ENCODE measurements around the gene ACSS1. TPM values are rescaled to one million over a fixed set of nuclear protein-coding genes. Genes with fewer than 3 reads are reported as not detected.

The ACSS1 gene
- total RNA-seq, 4 donors from 2014 or later = 5.8 to 23.5 (median 11.1) TPM

DNA sequence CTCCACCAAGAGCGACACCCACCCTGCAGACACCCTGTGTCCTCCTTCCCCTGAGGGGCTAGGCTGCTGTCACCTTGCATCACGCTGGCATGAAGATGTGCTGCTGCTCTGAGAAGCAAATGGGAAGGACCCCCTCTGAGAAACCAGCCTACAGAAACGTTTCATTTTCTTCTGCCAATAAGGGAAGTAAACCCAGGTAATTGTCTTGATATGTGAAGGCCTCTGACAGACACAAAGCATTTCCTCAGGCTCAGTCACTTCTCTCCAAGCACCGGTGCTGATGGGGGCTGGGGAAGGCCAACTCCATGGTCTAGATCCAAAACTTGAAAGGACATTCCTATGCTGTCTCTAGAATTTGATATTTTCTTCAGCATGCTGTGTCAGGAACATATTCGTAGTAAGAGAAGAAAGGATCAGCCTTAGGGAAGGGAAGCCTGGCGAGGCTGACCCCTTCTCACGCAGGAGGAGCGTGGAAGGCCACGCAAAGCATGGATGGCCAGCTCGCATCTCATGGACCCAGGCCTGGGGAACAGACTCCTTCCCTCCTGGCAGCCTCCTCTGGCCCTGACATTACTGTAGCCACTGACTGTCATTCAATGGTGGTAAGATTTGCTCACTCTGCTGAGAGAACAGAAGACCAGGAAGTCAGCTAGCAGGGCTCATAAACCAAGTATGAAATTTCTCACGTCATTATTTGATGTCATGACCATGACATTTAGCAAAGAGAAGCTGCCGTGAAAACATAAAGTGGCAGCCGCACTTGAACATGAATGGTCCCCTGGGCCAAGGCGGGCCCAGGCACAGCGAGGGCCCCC lies 20.4 kb downstream of the ACSS1 start:
- TF ChIP-seq, protein P1, sequence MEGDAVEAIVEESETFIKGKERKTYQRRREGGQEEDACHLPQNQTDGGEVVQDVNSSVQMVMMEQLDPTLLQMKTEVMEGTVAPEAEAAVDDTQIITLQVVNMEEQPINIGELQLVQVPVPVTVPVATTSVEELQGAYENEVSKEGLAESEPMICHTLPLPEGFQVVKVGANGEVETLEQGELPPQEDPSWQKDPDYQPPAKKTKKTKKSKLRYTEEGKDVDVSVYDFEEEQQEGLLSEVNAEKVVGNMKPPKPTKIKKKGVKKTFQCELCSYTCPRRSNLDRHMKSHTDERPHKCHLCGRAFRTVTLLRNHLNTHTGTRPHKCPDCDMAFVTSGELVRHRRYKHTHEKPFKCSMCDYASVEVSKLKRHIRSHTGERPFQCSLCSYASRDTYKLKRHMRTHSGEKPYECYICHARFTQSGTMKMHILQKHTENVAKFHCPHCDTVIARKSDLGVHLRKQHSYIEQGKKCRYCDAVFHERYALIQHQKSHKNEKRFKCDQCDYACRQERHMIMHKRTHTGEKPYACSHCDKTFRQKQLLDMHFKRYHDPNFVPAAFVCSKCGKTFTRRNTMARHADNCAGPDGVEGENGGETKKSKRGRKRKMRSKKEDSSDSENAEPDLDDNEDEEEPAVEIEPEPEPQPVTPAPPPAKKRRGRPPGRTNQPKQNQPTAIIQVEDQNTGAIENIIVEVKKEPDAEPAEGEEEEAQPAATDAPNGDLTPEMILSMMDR (IDR thresholded peaks at IDR 0.05) = no peak
- no peak for TF ChIP-seq POLR2A (IDR thresholded peaks at IDR 0.05)
- H3K9me3 ChIP-seq = no peaks in the 10 kb centered on the region
- 70 to 72% methylated on average over 15 of the region's 15 CpGs for WGBS, 2 donors
- H3K36me3 ChIP-seq = no peaks in the 10 kb centered on the region
- peaks cover 59 to 90% (median 81%) of the 10 kb centered on the region in 3 donors for H3K4me1 ChIP-seq
- H3K27ac ChIP-seq = peak overlapping the region; percentile 2 to 86 (median 82)
- no peak for DNase-seq
- H3K4me3 ChIP-seq = no peak overlapping the region
- intact Hi-C loops (cut with DNase I) = no loop called here
- no peaks in the 10 kb centered on the region for H3K27me3 ChIP-seq

DNA sequence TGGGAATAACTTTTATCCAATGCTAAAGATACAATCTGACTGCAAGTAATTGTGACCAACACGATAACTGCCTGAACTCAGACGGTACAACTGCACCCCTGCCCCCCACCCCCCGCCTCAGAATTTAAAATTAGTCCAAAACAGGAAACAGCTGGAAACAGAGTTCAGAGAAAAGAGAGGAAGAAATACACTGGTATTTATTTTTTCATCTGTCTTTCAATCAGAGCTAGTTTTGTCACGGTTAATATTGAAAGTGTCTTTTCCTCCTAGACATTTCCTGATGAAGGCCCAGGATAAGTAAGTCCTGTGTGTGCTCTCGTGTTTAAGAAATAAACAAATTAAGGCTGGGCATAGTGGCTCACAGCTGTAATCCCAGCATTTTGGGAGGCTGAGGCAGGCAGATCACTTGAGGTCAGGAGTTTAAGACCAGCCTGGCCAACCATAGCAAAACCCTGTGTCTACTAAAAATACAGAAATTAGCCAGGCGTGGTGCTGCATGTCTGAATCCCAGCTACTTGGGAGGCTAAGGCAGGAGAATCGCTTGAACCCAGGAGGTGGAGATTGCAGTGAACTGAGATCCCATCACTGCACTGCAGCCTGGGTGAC lies 21.5 kb downstream of the ACSS1 start:
- H3K27ac ChIP-seq = peak overlapping the region in 3 of 4 donors; percentile 50 to 85 (median 71)
- H3K27me3 ChIP-seq = no peaks in the 10 kb centered on the region
- H3K4me3 ChIP-seq = peak overlapping the region in 1 of 4 donors; percentile 22
- no peaks in the 10 kb centered on the region for H3K36me3 ChIP-seq
- no peak for TF ChIP-seq POLR2A (IDR thresholded peaks at IDR 0.05)
- TF ChIP-seq, protein P1 (IDR thresholded peaks at IDR 0.05) = no peak
- no peak for DNase-seq
- no peaks in the 10 kb centered on the region for H3K9me3 ChIP-seq
- intact Hi-C loops (cut with DNase I) = no loop called here
- H3K4me1 ChIP-seq = peaks cover 55 to 90% (median 78%) of the 10 kb centered on the region in 3 donors
- WGBS, 2 donors = 39 to 66% methylated on average over 7 of the region's 7 CpGs

DNA sequence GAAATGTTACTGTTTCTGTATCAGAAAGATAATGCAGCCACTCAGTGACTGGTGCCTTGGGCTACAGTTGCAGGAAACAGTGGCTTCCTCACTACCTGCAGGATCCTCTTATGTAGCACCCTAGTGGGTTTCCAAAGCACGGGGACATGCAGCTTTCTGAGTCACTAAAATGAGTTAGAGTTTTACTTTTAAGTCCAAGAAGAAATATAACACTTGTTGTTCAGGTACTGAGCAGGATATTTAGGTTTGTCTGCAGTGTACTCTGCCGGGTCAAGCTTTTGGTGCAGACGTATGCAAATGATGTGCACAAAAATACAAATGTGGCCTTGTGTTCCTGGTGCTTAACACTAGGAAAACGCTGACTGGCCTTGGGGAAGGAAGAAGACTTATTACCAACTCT lies 22.0 kb downstream of the ACSS1 start:
- Histone ChIP-seq H3K4me3 (peak overlapping the region in 1 of 4 donors; percentile 22), H3K27me3 (no peaks in the 10 kb centered on the region), H3K27ac (peak overlapping the region in 3 of 4 donors; percentile 50 to 85 (median 71)), H3K36me3 (no peaks in the 10 kb centered on the region), H3K4me1 (peaks cover 51 to 89% (median 74%) of the 10 kb centered on the region in 3 donors), H3K9me3 (no peaks in the 10 kb centered on the region)
- 32 to 37% methylated on average over 4 of the region's 4 CpGs for WGBS, 2 donors
- no peak for TF ChIP-seq POLR2A (IDR thresholded peaks at IDR 0.05)
- TF ChIP-seq, protein P1 (IDR thresholded peaks at IDR 0.05) = no peak
- intact Hi-C loops (cut with DNase I) = no loop called here
- DNase-seq = no peak

DNA sequence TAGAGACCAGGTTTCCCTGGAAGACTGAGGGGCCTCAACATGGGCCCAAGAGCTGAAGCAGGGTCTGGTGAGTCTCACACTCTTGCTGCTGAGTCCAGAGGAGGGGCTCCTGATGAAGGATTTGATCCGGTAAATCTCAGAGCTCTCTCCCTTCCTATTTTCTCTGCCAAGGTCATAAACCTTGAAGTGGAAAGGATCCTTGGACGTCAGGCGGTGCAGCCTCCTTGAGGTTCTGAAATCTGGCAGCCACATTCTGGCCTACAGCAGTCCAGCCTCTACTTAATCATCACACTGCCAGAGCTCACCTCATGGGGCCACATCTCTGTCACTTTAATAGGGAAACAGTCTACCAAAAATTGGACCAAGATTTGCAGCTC lies 24.0 kb downstream of the ACSS1 start:
- no peak for DNase-seq
- no peak overlapping the region for H3K4me3 ChIP-seq
- H3K27ac ChIP-seq = peak overlapping the region in 3 of 4 donors; percentile 57 to 78 (median 66)
- no peaks in the 10 kb centered on the region for H3K27me3 ChIP-seq
- H3K9me3 ChIP-seq = no peaks in the 10 kb centered on the region
- intact Hi-C loops (cut with DNase I) = no loop called here
- peaks cover 31 to 69% (median 54%) of the 10 kb centered on the region in 3 donors for H3K4me1 ChIP-seq
- H3K36me3 ChIP-seq = peaks cover 0 to 17% (median 0%) of the 10 kb centered on the region in 3 donors
- WGBS, 2 donors = 65 to 67% methylated on average over 3 of the region's 3 CpGs
- TF ChIP-seq, protein P1 (IDR thresholded peaks at IDR 0.05) = no peak
- no peak for TF ChIP-seq POLR2A (IDR thresholded peaks at IDR 0.05)
